SU-DHL-6 (cell line): ENCODE measurements around the gene FAM120A.

Source experiments
- H2AFZ ChIP-seq: fragments of 200-600 bp; sonication (generic); 2 replicates; pipeline ENCODE4 v1.6.1; 2014; ENCODE audit warnings: low read depth, mild to moderate bottlenecking, moderate library complexity, mixed read lengths, antibody characterized with exemption, low read length; ENCODE audit not compliant: severe bottlenecking
- H3F3A ChIP-seq: fragments of 200-600 bp; shearing (Covaris generic); 2 replicates; pipeline ENCODE4 v1.6.0; 2016; ENCODE audit warnings: antibody characterized with exemption, mild to moderate bottlenecking; ENCODE audit not compliant: insufficient read depth
- H3K27ac ChIP-seq: fragments of 200-600 bp; sonication (generic); 2 replicates; pipeline ENCODE4 v1.5.1; 2016; ENCODE audit warnings: low read depth, mild to moderate bottlenecking, low read length, moderate library complexity, mixed read lengths
- H3K27me3 ChIP-seq: fragments of 200-600 bp; sonication (generic), shearing (Covaris generic); 2 replicates; pipeline ENCODE4 v1.6.0; 2014; ENCODE audit warnings: mild to moderate bottlenecking, low read length
- H3K36me3 ChIP-seq: fragments of 200-600 bp; sonication (generic); 2 replicates; pipeline ENCODE4 v1.6.1; 2014; ENCODE audit warnings: mild to moderate bottlenecking, low read length, mixed read lengths
- H3K4me2 ChIP-seq: fragments of 300-600, 200-600 bp; shearing (Covaris generic), sonication (generic); 2 replicates; pipeline ENCODE4 v1.6.0; 2014; ENCODE audit warnings: low read length, low read depth, mild to moderate bottlenecking; ENCODE audit not compliant: poor library complexity, severe bottlenecking
- H3K4me3 ChIP-seq: fragments of 200-600 bp; sonication (generic); 2 replicates; pipeline ENCODE4 v1.5.1; 2014; ENCODE audit warnings: antibody characterized with exemption, low read length, mild to moderate bottlenecking, mixed read lengths; ENCODE audit not compliant: insufficient read depth, poor library complexity, severe bottlenecking
- H3K79me2 ChIP-seq: fragments of 200-600 bp; sonication (generic); 2 replicates; pipeline ENCODE4 v1.6.1; 2014; ENCODE audit warnings: mild to moderate bottlenecking, low read length, moderate library complexity; ENCODE audit not compliant: insufficient read depth
- H3K9ac ChIP-seq: fragments of 200-600 bp; sonication (generic); 2 replicates; pipeline ENCODE4 v1.7.0; 2014; ENCODE audit warnings: mild to moderate bottlenecking, low read length
- H3K9me2 ChIP-seq: fragments of 200-600 bp; sonication (generic); replicated peaks from 2 replicates; pipeline ENCODE4 v1.6.1; 2014; ENCODE audit warnings: low read length; ENCODE audit not compliant: insufficient read depth
- H3K9me3 ChIP-seq: fragments of 200-600 bp; sonication (generic); 2 replicates; pipeline ENCODE4 v1.6.1; 2014; ENCODE audit warnings: low read length, mixed read lengths; ENCODE audit not compliant: insufficient read depth
- H4K20me1 ChIP-seq: fragments of 200-600 bp; sonication (generic); 2 replicates; pipeline ENCODE4 v1.6.1; 2014; ENCODE audit warnings: low read depth, mild to moderate bottlenecking, antibody characterized with exemption, low read length, moderate library complexity, mixed read lengths
- CTCF ChIP-seq: fragments of 200-600 bp; sonication (generic); IDR thresholded peaks from one replicate; pipeline ENCODE4 v1.5.1; 2017; ENCODE audit warnings: antibody characterized with exemption, mild to moderate bottlenecking, low read length, moderate library complexity; ENCODE audit not compliant: insufficient read depth, poor library complexity, severe bottlenecking
- EZH2phosphoT487 ChIP-seq: fragments of 200-600 bp; sonication (generic), shearing (Covaris generic); conservative IDR thresholded peaks from 2 replicates; pipeline ENCODE4 v1.6.1; 2018; ENCODE audit warnings: mild to moderate bottlenecking, antibody characterized with exemption, low read length, moderate library complexity, mixed read lengths

The FAM120A gene

GRCh38 chr9:93460689-93461413 lies 9.4 kb downstream of the FAM120A start:
- Histone ChIP-seq H3K9ac (no peak overlapping the region), H3K27me3 (no peaks in the 10 kb centered on the region), H3K9me2 (no peaks in the 10 kb centered on the region), H3F3A (peaks cover 11% of the 10 kb centered on the region; the same call in 1 of the 2 replicates), H2AFZ (no peak overlapping the region), H3K9me3 (no peaks in the 10 kb centered on the region), H4K20me1 (no peaks in the 10 kb centered on the region; the same call in 1 of the 2 replicates), H3K4me2 (peak overlapping the region; percentile 28), H3K27ac (0 out of 2 replicates have a peak overlapping the region, but pooled peaks have one; percentile 22), H3K36me3 (no peaks in the 10 kb centered on the region; the same call in 1 of the 2 replicates), H3K4me3 (no peak overlapping the region), H3K79me2 (peaks cover 100% of the 10 kb centered on the region)
- no peak for TF ChIP-seq EZH2phosphoT487
- no peak for TF ChIP-seq CTCF

- Histone ChIP-seq H3K27ac (0 out of 2 replicates have a peak overlapping the region, but pooled peaks have one; percentile 22), H3K79me2 (peaks cover 100% of the 10 kb centered on the region), H2AFZ (no peak overlapping the region)
These were observed 9.9 kb downstream of the FAM120A start for GRCh38 chr9:93461414-93461743.

GRCh38 chr9:93461821-93462220 lies 10.3 kb downstream of the FAM120A start:
- H3K4me3 ChIP-seq: no peak overlapping the region
- H3K36me3 ChIP-seq: no peaks in the 10 kb centered on the region
- no peak overlapping the region for H2AFZ ChIP-seq
- no peak overlapping the region for H3K27ac ChIP-seq
- H3K79me2 ChIP-seq: peaks cover 100% of the 10 kb centered on the region
- no peaks in the 10 kb centered on the region for H3K9me3 ChIP-seq
- H3K9ac ChIP-seq: no peak overlapping the region
- TF ChIP-seq CTCF (no peak), EZH2phosphoT487 (no peak)
- H3K27me3 ChIP-seq: no peaks in the 10 kb centered on the region
- no peak overlapping the region for H3K4me2 ChIP-seq
- no peaks in the 10 kb centered on the region; the same call in 1 of the 2 replicates for H4K20me1 ChIP-seq
- no peaks in the 10 kb centered on the region for H3K9me2 ChIP-seq
- H3F3A ChIP-seq: peaks cover 11% of the 10 kb centered on the region; the same call in 1 of the 2 replicates

More at GRCh38 chr9:93461414-93461743, 9.9 kb downstream of the FAM120A start:
- H3K9me2 ChIP-seq: no peaks in the 10 kb centered on the region
- no peaks in the 10 kb centered on the region; the same call in 1 of the 2 replicates for H4K20me1 ChIP-seq
- H3K4me2 ChIP-seq: no peak overlapping the region
- H3K9me3 ChIP-seq: no peaks in the 10 kb centered on the region
- H3K9ac ChIP-seq: no peak overlapping the region
- H3K36me3 ChIP-seq: no peaks in the 10 kb centered on the region; the same call in 1 of the 2 replicates
- H3K4me3 ChIP-seq: no peak overlapping the region
- TF ChIP-seq EZH2phosphoT487 (no peak), CTCF (no peak)
- H3K27me3 ChIP-seq: no peaks in the 10 kb centered on the region
- peaks cover 11% of the 10 kb centered on the region; the same call in 1 of the 2 replicates for H3F3A ChIP-seq
